BE2C (cell line): ENCODE results near the gene CCNY.

Experiments
- DNase-seq: peaks from one replicate; pipeline ENCODE4 v3.0.0-alpha.2; 2020
- H3K27me3 ChIP-seq: fragments of 250-450 bp; sonication (Bioruptor Pico); 2 replicates; pipeline ENCODE4 v1.5.1; 2020; ENCODE audit warnings: mild to moderate bottlenecking
- H3K36me3 ChIP-seq: fragments of 250-450 bp; sonication (Bioruptor Pico); 2 replicates; pipeline ENCODE4 v1.5.1; 2020; ENCODE audit warnings: mild to moderate bottlenecking
- H3K4me1 ChIP-seq: fragments of 250-450 bp; sonication (Bioruptor Pico); 2 replicates; pipeline ENCODE4 v1.5.1; 2020
- H3K4me3 ChIP-seq: 2 replicates; pipeline ENCODE4 v1.5.1; 2011; ENCODE audit warnings: low read depth, low read length
- H3K9me3 ChIP-seq: fragments of 250-450 bp; sonication (Bioruptor Pico); 2 replicates; pipeline ENCODE4 v1.5.1; 2020
- CTCF ChIP-seq: IDR thresholded peaks from 2 replicates; pipeline ENCODE4 v1.5.1; 2012; ENCODE audit warnings: mild to moderate bottlenecking, low read depth, low read length

CCNY gene

GRCh38 chr10:35497909-35498308, 161.6 kb downstream of the CCNY start:
- no peaks in the 10 kb centered on the region for H3K9me3 ChIP-seq
- TF ChIP-seq CTCF, result no peak

GRCh38 chr10:35498693-35499092, 162.4 kb downstream of the CCNY start:
- Histone ChIP-seq H3K4me3 (no peak overlapping the region), H3K4me1 (peaks cover 11% of the 10 kb centered on the region; the same call in 1 of the 2 replicates), H3K36me3 (no peaks in the 10 kb centered on the region), H3K27me3 (no peaks in the 10 kb centered on the region), H3K9me3 (no peaks in the 10 kb centered on the region)
- TF ChIP-seq CTCF, result no peak
- DNase-seq, result no peak

More at GRCh38 chr10:35497909-35498308, 161.6 kb downstream of the CCNY start:
- H3K36me3 ChIP-seq, result no peaks in the 10 kb centered on the region
- H3K4me1 ChIP-seq, result peaks cover 14% of the 10 kb centered on the region; the same call in 1 of the 2 replicates
- no peak overlapping the region for H3K4me3 ChIP-seq
- DNase-seq, result no peak
- H3K27me3 ChIP-seq, result no peaks in the 10 kb centered on the region

- DNase-seq, result no peak
- Histone ChIP-seq H3K27me3 (no peaks in the 10 kb centered on the region), H3K9me3 (no peaks in the 10 kb centered on the region), H3K4me3 (no peak overlapping the region), H3K36me3 (no peaks in the 10 kb centered on the region), H3K4me1 (peaks cover 16% of the 10 kb centered on the region)
- peak; percentile 17; the same call in 1 of the 2 replicates for TF ChIP-seq CTCF
Measured at GRCh38 chr10:35501923-35502322, 165.6 kb downstream of the CCNY start.

GRCh38 chr10:35502692-35503091, 166.4 kb downstream of the CCNY start:
- Histone ChIP-seq H3K27me3 (no peaks in the 10 kb centered on the region), H3K4me3 (no peak overlapping the region; the same call in 1 of the 2 replicates), H3K4me1 (peaks cover 16% of the 10 kb centered on the region), H3K36me3 (no peaks in the 10 kb centered on the region), H3K9me3 (no peaks in the 10 kb centered on the region)
- no peak for TF ChIP-seq CTCF
- no peak for DNase-seq

- TF ChIP-seq CTCF, result no peak
- Histone ChIP-seq H3K4me1 (peaks cover 16% of the 10 kb centered on the region), H3K4me3 (no peak overlapping the region), H3K9me3 (no peaks in the 10 kb centered on the region), H3K36me3 (no peaks in the 10 kb centered on the region), H3K27me3 (no peaks in the 10 kb centered on the region)
- DNase-seq, result peak; percentile 57
Measured at GRCh38 chr10:35503578-35503977, 167.3 kb downstream of the CCNY start.

- no peaks in the 10 kb centered on the region for H3K9me3 ChIP-seq
- H3K27me3 ChIP-seq, result no peaks in the 10 kb centered on the region
- H3K4me1 ChIP-seq, result peaks cover 16% of the 10 kb centered on the region
- no peak for DNase-seq
- no peak overlapping the region for H3K4me3 ChIP-seq
- TF ChIP-seq CTCF, result no peak
- H3K36me3 ChIP-seq, result no peaks in the 10 kb centered on the region
Measured at GRCh38 chr10:35504132-35504531, 167.8 kb downstream of the CCNY start.
